GM12878 (cell line): ENCODE data around the gene DICER1.

Experiments used
- BHLHE40 ChIP-seq, 2 experiments: fragments of 450-650 bp in 1 of 2; IDR thresholded peaks; 2 replicates each; pipeline ENCODE4 v1.6.1; 2011 to 2017; ENCODE audit warnings: low read depth in 2 of 2, borderline replicate concordance in 1 of 2, improper control_type of control experiment in 1 of 2, low read length in 1 of 2, mild to moderate bottlenecking in 1 of 2
- CHD2 ChIP-seq: IDR thresholded peaks from 2 replicates; pipeline ENCODE4 v1.6.1; 2011; ENCODE audit warnings: low read depth, low read length, improper control_type of control experiment, borderline replicate concordance
- EGR1 ChIP-seq, 2 experiments: IDR thresholded peaks; 1 replicate in 1 of 2; 2 replicates in 1 of 2; pipeline ENCODE4 v1.6.1; 2011 to 2012; ENCODE audit warnings: low read depth in 2 of 2, low read length in 2 of 2, borderline replicate concordance in 1 of 2, mild to moderate bottlenecking in 1 of 2, moderate library complexity in 1 of 2
- EP300 ChIP-seq, 2 experiments: fragments of 150-350 bp in 1 of 2; IDR thresholded peaks; 2 replicates each; pipeline ENCODE4 v1.6.1; 2011 to 2012; ENCODE audit warnings: low read depth in 2 of 2, low read length in 2 of 2, borderline replicate concordance in 1 of 2, improper control_type of control experiment in 1 of 2, inconsistent platforms in 1 of 2; ENCODE audit not compliant: control insufficient read depth in 1 of 2
- EZH2 ChIP-seq: IDR thresholded peaks from 2 replicates; pipeline ENCODE4 v1.6.1; 2012; ENCODE audit warnings: low read depth, mild to moderate bottlenecking, control low read depth, inconsistent platforms, low read length, borderline replicate concordance; ENCODE audit not compliant: control insufficient read depth
- GABPA ChIP-seq: IDR thresholded peaks from 2 replicates; pipeline ENCODE4 v1.6.1; 2014; ENCODE audit warnings: antibody characterized with exemption, low read depth, mild to moderate bottlenecking, inconsistent platforms
- POLR2A ChIP-seq: IDR thresholded peaks from 2 replicates; pipeline ENCODE4 v1.6.1; 2011; ENCODE audit warnings: low read depth, mild to moderate bottlenecking, low read length
- POLR2AphosphoS5 ChIP-seq: IDR thresholded peaks from 2 replicates; pipeline ENCODE4 v1.6.1; 2011; ENCODE audit warnings: mild to moderate bottlenecking, low read length, inconsistent platforms
- RCOR1 ChIP-seq: conservative IDR thresholded peaks from 2 replicates; pipeline ENCODE4 v1.6.1; 2012; ENCODE audit warnings: low read depth, low read length, improper control_type of control experiment
- TARDBP ChIP-seq: IDR thresholded peaks from 2 replicates; pipeline ENCODE4 v1.6.1; 2016; ENCODE audit warnings: borderline replicate concordance
- TF ChIP-seq, protein P1 (sequence below), 3 experiments: IDR thresholded peaks in 2 of 3; conservative IDR thresholded peaks in 1 of 3; 2 replicates each; pipeline ENCODE4 v1.5.1; 2011; ENCODE audit warnings: low read depth in 3 of 3, low read length in 3 of 3, mild to moderate bottlenecking in 3 of 3, control low read depth in 2 of 3, moderate library complexity in 2 of 3, inconsistent platforms in 1 of 3, mixed read lengths in 1 of 3; ENCODE audit not compliant: control insufficient read depth in 2 of 3, insufficient read depth in 1 of 3; ENCODE audit errors: extremely low read depth in 1 of 3

DNA sequence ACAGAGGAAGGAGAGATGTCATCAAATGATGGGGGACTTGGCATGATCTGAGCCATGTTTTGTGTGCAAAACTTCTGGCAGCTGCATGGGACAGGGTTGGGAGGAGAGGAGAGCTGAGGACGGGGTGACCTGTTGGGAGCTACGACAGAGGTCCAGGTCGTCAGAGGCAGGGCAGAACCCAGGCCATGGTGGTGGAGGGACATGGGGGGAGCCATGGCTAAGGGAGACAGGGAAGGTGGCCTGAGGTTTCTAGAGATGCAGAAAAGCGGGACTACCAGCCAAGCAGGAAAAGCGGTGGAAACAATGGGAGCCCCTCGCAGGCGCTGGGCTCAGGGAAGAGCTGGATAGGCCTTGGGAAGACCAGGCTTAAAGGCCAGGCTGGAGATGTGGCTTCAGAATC lies 88.3 kb downstream of the DICER1 start:
- TF ChIP-seq, protein P1, sequence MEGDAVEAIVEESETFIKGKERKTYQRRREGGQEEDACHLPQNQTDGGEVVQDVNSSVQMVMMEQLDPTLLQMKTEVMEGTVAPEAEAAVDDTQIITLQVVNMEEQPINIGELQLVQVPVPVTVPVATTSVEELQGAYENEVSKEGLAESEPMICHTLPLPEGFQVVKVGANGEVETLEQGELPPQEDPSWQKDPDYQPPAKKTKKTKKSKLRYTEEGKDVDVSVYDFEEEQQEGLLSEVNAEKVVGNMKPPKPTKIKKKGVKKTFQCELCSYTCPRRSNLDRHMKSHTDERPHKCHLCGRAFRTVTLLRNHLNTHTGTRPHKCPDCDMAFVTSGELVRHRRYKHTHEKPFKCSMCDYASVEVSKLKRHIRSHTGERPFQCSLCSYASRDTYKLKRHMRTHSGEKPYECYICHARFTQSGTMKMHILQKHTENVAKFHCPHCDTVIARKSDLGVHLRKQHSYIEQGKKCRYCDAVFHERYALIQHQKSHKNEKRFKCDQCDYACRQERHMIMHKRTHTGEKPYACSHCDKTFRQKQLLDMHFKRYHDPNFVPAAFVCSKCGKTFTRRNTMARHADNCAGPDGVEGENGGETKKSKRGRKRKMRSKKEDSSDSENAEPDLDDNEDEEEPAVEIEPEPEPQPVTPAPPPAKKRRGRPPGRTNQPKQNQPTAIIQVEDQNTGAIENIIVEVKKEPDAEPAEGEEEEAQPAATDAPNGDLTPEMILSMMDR (IDR thresholded peaks at IDR 0.05 in 2 of 3, conservative IDR thresholded peaks at IDR 0.05 in 1 of 3; ENCODE audit: control insufficient read depth in 2 of 3, extremely low read depth in 1 of 3, insufficient read depth in 1 of 3, low read depth in 3 of 3, low read length in 3 of 3): no peak
- no peak for TF ChIP-seq GABPA
- TF ChIP-seq EZH2: no peak
- no peak for TF ChIP-seq BHLHE40 (IDR thresholded peaks at IDR 0.05; ENCODE audit: borderline replicate concordance in 1 of 2, low read depth in 2 of 2, low read length in 1 of 2)
- TF ChIP-seq EGR1 (IDR thresholded peaks at IDR 0.05; ENCODE audit: borderline replicate concordance in 1 of 2, low read depth in 2 of 2, low read length in 2 of 2): no peak
- TF ChIP-seq POLR2A: no peak
- TF ChIP-seq CHD2: no peak
- TF ChIP-seq RCOR1: no peak
- TF ChIP-seq TARDBP: no peak
- TF ChIP-seq EP300 (IDR thresholded peaks at IDR 0.05; ENCODE audit: borderline replicate concordance in 1 of 2, control insufficient read depth in 1 of 2, low read depth in 2 of 2, low read length in 2 of 2): no peak
- TF ChIP-seq POLR2AphosphoS5: no peak
